D341Med (cell line): ENCODE data around the gene ZNF692.
A peak's percentile ranks its signal among the peaks of the same experiment; 100 is the strongest.

Experiments
- DNase-seq: peaks from one replicate; pipeline ENCODE4 v3.0.0; 2012; ENCODE audit warnings: low spot score

Gene ZNF692

DNA sequence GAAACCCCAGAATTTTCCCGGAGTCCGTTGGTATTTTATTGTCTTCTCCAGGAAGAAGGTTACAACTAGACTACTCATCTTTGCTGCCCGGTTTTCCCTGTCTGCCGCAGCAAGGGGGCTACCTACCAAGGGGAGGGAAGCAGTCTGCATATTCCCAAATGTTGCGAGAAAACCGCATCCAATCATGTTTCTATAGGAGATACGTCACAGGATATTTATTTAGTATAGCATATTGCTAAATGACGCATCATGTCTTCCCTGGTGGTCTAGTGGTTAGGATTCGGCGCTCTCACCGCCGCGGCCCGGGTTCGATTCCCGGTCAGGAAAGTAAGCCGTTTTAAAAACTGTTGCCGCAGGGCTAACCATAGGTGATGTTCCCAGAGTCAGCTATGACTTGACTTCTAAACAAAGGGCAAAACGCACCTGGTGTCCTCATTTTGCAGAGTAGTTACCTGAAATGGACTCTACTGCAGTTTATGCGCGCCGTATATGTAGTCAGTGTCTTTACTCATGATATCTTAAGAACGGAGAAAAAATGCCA is 15.2 kb upstream of the ZNF692 start:
- peak; percentile 72 for DNase-seq

DNA sequence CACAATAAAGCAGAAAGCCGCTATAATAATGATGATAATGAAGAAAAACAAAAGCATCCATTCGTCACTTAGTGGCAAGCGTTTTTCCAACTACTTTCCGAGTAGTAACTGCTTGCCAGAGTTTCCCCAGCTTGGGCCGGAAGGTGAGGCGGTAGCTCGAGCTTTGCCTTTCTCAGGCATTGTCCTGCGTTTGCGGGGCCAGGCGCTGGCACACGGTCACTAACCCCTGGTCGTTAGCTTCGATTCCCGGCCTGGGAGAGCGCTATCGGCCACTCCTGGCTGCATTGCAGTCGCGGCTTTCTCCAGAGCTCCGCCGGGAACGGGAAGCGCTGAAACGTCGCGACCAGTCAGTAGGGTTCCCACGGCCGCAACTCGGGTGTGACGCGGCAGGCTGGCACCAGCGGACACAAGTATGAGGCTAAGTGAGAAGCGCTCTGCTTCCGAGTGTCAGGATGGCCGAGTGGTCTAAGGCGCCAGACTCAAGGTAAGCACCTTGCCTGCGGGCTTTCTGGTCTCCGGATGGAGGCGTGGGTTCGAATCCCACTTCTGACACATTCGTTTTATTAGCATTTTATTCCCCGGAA is 14.6 kb upstream of the ZNF692 start:
- peak; percentile 94 for DNase-seq

DNA sequence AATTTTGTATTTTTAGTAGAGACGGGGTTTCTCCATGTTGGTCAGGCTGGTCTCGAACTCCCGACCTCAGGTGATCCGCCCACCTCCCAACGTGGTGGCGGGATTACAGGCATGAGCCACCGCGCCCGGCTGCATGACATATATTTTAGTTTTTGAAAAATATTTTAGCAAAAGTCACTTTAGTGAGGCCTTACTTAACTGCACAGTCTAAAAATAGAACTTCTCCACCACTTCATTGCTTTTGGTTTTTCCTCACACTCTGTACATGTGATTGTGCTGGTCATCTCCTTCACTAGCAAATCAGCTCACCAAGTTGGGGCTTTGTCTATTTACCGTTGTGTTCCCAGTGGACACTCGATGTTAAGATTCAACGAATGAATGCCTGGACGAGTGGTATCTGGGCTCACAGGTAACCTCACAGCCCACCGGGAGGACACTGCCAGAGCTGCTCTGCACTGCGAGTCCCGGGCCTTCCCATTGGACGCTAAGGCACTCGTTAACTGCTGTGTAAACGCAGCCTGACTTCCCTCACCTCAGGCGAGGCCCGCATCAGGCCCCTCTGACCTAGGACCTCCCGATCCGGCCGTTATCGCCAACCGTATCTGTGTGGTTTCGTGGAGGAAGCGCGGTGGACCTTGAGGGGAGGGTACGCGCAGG is 14.0 kb upstream of the ZNF692 start:
- peak; percentile 78 for DNase-seq

DNA sequence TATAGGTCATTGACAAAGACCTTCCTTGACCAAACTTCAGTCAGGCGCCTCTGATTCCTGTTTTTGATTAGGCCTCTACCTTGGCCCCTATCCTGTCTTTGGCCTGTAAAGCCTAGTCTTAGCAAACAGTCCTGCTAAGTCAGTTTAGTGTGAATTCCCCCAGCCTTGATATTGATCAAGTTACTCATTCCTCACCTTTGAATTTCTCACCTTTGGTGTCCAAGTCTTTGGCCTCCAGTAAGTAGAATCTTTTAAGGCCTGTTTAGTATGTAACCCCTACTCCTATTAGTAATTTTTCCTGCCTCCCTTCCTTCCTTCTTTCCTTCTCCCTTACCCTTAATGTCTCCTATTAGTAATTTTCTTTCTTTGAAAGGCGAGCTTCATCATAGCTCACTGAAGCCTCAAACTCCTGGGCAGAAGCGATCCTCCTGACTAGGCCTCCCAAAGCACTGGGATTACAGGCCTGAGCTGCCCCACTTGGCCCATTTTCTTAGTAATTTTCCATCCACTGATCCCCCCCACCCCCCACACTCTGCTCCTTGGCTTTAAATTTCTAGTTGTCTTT is 13.0 kb upstream of the ZNF692 start:
- DNase-seq: no peak

DNA sequence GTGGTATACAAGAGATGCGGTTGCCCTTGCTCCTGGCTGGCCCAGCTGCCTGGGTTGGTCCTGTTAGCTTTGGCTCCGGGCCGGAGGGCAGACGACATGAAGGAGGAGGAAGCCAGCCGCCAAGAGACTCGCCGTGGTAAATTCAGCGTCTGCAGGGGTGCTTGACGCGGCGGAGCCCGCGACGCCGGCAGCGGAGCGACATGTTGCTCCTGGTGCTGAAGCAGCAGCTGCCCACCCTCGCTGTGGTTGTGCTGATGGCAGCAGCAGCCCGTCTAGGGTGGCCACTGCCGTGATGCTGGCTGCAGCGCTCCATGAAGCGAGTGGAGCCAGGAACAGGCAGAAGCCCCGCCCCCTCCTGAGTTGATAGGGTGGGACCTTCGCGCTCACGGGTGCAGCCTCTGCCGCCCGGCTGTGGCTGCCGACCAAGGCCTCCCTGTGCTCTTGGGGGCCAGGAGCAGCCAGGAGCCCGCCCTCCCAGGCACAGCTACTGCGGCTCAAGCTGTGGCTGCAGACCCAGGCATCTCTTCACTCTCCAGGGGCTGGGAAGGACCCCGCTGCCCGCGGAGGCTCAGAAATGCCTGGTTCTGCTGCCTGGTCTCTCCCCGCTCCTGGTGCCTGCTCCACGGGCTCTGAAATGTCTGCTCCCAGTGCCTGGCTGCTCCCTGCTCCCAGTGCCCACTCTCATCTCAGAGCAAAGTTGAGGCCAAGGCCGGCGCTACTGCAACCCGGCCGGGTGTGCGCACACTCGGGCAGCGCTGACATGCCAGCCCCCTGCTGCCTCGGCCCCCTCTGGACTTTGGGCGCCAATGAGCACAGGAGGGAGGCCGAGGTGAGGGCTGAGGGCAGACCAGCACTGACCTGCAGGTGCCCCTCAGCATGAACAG is 4.4 kb upstream of the ZNF692 start:
- DNase-seq: peak; percentile 82

DNA sequence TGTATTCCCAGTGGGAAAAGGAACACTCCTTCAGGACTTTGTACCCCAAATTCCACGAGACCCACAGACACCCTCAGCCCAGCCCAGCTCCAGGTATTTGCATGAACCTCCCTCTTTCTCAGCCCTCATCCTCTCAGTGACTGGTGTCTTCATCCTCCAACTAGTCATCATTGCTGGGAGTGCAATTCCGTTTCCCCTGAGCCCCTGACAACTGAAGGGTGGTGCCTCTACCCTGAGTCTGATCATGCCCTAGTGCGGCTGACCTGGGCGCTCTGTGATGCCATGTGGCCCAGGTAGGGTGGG is 3.8 kb upstream of the ZNF692 start:
- DNase-seq: no peak

DNA sequence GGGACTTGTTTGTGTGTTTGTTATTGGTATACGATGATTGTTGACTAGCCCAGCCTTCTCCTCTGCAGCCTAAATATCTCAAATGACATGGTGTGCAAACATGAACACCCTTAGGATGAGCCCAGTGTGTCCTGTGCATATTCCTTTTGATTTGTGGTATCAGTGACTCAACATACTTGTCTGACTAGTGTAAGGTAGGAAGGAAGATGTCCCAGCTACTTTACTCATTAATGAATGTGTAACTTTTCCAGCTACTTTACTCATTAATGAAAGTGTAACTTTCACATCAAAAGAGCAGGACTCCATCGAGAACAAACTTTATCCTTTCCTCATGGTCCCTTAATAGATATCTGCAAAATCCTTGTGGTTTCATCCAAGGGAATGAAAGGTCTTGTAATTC is 2.7 kb upstream of the ZNF692 start:
- DNase-seq: no peak

DNA sequence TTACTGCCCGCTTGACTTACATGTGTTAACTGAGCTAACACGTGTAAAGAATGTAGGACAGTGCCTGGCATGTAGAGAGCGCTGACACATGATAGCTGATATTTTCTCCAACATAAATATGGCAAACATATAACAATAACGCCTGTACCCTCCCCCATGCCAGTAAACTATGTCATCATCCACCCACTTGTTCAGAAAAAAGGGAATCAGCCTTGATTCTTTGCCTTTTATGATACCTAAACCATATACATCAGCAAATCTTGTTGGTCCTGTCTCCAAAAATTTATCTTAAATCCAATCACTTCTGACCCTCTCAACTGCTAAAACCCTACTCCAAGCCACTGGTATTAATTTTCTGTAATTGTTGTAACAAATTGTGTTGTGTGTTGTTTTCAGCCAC is 1.1 kb upstream of the ZNF692 start:
- no peak for DNase-seq

DNA sequence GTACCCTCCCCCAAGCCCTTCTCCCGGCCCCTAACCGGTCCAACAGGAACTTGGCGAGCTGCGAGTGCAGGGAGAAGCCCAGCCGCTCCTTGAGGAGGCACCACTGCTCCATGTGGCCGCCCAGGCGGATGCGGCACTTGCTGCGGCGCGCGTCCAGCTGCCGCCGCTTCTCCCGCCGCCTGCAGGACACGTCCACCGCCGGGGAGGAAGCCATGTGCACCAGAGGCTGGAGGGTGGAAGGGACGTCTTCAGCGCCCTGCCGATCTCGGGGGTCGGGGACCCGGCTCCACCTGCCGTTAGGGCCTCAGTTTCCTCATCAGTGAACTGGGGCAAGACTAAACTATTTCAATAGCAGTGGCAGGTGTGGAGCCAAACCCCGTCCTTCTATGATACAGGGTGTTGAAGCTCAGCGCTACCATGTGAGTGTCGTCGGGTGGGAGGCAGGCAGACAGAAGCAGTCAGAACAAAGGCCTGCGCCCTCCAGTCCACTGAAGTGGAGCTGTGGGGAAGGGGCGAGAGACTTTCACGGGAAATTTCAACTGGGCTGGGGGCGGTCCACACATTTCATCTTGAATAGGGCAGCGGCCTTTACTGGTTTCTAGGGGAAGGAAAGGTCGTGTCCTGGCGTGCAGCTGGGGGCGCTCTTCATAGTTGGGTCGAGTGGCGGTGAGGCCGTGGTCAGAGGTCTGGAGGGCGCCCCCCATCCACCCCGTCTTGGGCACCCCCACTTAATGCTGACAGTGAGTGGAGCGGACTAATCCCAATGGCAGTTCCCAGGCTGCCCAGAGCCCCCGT is 592 bp downstream of the ZNF692 start:
- DNase-seq: peak; percentile 82

DNA sequence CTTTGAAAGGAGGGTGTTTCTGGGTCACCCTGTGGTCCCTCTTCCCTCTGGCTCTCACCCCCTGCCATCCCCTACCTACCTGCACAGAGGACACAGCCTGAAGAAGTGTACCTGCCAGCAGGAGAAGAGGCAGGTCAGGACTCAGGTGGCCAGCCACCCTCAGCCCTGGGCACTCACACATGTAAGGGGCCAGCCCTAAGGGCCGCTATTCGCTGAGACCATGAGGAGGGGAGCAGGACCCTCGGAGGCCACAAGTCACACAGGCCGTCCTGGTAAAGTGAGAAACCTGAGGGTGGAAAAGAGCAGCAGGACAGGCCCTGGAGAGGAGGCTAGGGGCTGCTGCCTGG is 1.2 kb downstream of the ZNF692 start:
- no peak for DNase-seq

DNA sequence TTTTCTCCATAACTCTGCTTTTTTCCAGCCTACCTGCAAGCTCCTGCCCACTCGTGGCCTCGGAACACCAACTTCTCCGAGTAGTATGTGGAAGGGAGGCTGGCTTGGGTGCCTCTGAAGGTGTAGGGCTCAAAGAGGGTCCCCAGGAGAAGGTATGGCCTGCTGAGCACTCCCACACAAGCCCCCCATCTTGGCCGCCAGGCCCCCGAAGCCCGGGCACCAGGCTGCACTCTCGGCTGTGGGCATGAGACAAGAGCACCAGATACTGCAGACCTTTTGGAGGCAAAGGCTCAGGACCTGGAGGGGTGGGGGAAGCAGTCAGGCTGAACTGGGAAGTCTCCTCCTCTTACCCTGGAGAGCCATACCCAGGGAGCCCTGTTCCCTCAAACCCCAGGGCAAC is 1.7 kb downstream of the ZNF692 start:
- peak; percentile 38 for DNase-seq

DNA sequence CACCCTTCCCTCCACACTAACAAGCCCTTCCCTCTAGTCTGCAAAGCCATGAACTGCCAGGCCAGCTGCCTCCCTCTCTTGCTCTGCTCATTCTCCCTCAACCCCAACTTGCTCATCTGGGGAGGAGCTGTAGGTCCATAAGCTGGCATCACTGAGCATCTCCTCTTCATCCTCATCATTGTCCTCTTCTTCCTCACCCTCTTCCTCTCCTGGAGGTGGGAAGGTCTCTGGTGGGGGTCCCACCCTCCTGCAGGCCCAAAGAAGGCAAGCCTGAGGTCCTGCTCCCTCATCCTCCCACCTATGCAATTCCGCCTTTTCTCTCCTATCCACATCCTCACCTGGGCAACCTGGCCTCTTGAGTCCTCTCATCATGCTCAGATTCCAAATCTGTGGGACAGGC is 2.7 kb downstream of the ZNF692 start:
- DNase-seq: no peak

DNA sequence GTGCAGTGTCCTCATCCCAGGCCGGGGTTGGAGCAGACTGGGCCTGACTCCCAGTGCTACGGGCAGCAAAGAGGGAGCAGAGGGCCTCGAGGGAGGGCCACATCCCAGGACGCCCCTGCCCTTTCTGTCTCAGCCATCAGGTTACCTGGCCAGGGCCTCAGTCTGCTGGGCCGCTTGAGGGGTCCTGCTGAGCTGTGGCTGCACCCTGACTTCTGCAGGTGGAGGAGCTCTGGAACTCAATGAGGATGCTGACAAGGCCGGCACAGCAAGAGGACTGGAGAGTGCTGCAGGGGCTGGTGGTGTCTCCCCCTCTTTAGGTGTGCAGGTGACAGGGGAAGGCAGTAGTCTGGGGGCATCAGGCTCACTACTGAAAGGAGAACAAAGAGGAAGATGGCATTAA is 3.3 kb downstream of the ZNF692 start:
- DNase-seq: no peak

DNA sequence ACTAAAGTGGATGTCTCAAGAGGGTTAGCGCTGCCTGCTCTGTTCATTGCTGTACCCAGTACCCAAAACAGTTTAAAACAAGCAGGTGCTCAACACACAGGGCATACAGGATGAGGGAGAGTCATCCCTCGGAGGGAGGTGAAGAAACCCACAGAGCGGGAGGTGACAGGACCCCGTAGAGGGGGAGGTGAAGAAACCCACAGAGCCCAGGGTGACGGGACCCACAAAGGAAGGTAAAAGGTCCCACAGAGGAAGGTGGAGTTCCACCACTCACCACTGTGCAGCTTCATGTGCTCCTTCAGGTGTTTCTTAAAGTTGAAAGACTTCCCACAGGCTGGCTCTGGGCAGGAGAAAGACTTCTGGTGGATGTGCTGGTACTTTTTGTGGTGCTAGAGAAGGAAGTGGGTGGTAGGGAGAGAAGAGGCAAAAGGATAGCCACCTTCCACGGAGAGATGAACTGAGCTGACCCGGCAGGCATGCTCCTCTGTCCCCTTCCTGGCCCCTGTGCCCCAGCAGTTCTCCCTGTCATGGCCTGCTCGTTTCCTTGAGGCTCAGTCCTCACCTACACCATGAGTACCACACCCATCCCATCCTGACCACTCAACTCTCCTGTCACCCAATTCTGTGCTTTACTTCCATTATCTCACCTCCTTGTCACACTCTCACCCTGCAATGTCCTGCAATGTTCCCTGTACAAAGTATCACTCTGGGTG is 5.1 kb downstream of the ZNF692 start:
- no peak for DNase-seq

DNA sequence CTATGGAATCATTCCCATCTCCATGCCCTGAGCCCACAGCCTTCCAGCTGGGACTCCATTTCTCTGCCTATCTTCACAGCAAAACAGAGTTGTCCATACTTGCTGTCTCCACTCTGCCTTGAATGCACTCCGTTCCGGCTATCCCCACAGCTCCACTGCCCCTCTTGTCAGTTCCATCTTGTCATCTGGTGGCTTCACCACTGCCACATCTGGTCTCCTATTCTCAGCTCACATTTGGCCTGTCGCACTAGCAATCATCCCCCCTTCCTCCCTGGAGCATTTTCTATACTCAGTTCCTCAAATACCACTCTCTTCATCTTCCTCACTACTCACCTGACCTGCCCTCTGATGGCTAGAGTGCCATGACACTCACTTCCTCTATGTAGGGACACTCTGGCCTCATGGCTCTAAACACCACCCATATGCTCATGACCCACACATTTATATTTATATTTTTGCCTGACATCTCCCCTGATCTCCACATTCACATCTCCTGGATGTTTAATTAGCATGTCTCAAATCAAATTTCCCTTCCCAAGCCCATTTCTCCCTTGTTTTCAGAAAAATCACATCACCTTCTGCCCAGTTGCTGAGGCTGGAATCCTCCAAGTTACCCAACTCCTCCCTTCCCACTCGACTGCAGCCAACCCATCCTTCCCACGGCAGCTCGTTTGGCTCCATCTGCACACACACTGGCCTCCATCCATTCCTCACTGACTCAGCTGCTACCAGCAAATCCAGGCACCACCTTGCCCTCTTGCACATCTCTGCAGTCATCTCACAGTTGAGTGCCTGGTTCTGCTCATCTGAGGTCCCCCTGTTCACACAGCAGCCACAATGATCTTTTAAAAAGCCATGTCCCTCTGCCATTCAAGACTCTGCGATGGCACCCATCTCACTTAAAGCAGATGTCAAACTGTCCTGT is 6.1 kb downstream of the ZNF692 start:
- no peak for DNase-seq

DNA sequence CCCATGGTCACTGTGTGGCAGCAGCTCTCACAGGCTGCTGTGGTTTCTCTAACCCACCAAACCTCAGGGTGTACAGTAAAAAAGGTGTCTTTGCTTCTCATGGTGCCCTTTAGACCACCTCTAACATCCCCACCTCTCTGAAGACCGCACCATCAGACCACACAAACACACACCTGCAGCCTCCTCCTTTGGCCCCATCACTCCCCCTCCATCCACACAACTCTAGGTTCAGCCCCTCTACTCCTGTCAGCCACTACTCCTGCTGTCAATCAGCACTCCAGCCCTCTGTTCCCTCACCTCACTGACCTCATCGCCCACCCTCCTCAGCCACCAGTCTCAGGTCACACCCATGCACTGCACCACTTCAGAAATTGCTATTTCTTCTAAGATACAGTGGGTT is 7.5 kb downstream of the ZNF692 start:
- no peak for DNase-seq

DNA sequence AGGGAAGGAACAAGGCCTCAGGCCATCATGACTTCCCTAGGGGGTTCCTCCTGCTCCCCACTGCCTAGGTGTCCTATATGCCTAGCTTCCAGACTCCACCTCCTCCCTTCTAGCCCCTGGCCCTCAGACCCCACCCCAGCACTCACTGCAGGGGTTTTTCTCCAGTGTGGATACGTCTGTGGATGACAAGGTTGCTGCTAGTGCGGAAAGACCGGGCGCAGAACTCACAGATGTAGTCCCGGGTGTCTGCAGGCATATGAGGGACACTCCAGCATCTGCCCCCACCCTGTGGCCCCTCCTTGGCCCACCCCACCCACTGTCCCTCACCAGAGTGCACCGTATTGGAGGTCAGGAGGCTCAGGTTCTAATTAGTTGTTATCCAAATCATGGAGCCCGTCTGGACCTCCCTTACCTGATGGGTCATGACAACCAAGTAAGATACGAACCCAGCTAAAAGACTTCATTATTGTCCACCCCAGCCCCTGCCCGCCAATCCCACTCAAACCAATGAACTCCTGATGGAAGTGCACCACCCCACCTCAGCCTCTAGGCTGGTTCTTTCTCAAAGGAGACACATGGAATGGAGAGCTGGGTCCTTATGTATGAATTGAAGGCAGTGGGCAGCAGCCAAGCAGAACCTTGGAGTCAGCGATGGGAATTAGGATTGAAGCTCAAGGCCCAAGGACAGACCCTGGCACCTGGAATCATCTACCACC is 8.2 kb downstream of the ZNF692 start:
- DNase-seq: peak; percentile 28

DNA sequence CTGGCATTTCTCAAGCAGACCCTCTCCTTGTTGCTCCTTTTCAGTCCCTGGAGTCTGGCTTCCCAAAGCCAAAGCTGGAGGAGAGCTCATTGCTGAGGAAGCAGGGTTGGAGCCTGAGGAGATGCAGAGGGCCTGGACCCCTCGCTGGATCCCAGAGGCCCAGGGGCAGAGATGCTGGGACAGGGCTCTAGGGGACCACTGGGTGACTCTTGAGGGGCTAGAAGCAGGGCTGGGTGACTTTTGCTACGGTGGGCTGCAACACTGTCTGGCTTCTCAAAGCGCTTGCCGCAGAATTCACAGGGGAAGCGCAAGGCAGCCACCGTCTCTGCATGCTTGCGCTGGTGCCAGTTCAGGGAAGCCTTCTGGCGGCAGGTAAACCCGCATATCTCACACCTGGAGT is 8.8 kb downstream of the ZNF692 start:
- no peak for DNase-seq

DNA sequence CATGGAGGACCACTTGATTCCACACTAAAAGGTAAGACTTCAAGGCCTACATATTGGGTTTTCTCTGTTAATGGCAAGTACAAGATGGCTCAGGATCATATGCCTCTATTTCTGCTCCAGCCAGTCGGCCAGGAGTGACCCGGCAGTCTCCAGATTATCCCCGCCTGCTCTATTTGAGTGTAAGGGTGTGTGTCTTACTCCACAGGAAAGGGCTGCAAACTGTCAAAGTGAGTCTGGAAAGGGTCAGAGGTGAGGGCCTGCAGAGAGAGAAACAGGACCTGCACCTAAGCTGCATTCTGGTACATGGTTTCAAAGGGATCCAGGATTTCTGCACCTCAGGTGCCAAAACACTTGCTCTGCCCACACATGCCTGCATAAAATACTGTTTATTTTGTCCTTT is 9.2 kb downstream of the ZNF692 start:
- no peak for DNase-seq

DNA sequence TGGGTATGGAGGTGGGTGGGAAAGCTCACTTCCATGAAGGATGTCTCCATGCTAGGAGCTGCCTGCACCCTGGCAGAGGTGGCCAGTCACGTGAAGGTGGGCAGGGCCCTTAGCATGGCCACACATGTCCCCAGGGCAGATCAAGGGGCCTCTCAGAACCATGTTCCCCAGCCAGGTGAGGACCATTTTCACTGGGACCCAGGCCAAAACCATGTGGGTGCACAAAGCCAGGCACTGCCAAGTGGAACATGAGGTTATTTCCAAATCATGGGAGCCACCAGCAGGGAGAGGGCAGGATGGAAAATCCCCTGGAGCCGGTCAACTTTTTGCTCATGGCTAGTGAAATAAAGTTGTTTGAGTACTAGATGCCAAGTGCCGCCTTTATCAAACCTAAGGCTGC is 9.7 kb downstream of the ZNF692 start:
- DNase-seq: no peak
